HG03558 (cell line): ENCODE measurements around the gene RALGPS2.

ENCODE experiments used
- ATAC-seq: cut with Tn5 transposase; IDR thresholded peaks from one replicate; pipeline ENCODE4 v1.9.1; 2021; ENCODE audit warnings: moderate number of reproducible peaks; ENCODE audit not compliant: unreplicated experiment; ENCODE audit errors: extremely low read depth

RALGPS2 gene

DNA sequence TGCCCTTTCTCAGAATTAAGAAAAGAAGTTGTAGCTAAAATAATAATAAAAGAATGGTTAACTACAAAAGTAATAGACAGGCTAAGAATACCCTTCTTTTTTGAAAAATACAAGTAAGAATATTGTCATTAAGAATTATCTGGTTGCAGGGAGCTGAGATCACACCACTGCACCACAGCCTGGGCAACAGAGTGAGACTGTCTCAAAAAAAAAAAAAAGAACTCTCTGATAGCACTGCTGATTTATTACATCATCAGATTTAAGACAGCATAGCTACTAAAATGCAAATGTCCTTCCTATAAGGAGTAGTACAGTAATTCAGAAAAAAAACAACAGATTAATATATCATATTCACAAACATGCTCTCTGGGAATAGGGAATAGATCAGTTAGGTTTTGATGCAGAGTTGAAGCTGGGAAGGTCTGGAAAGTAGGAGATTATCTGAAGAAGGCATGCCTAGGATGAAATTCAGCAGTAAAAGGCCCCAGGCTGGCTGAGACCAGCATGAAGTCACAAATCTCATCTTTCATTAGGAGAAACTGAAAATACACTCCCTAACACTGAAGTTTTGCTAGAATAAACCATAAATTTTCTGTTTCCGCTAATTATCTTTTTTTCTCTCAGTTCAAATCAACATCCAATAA lies 176.6 kb downstream of the RALGPS2 start:
- ATAC-seq: no peak

DNA sequence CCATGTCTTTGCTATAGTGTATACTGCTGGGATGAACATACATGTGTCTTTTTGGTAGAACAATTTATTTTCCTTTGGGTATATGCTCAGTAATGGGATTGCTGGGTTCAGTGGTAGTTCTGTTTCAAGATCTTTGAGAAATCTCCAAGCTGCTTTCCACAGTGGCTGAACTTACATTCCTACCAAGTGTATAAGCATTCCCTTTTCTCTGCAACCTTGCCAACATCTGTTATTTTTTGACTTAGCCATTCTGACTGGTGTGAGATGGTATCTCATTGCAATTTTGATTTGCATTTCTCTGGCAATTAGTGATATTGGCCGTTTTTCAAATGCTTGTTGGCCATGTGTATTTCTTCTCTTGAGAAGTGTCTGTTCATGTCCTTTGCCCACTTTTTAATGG lies 183.3 kb downstream of the RALGPS2 start:
- no peak for ATAC-seq

- ATAC-seq: no peak
Observed at GRCh38 chr1:178910023-178910422, 185.0 kb downstream of the RALGPS2 start.

DNA sequence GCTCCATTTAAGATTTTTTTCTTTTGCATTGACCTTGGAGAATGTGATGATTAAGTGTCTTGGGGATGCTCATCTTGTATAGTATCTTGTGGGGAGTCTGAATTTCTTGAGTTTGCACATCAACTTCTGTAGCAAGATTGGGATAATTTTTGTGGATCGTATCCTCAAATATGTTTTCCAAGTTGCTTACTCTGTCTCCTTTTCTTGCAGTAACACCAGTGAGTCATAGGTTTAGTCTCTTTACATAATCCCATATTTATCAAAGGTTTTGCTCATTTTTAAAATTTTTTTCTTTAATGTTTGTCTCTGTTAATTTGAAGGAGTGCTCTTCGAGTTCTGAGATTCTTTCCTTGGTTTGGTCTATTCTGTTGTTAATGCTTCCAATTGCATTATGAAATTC lies 187.6 kb downstream of the RALGPS2 start:
- ATAC-seq: no peak

DNA sequence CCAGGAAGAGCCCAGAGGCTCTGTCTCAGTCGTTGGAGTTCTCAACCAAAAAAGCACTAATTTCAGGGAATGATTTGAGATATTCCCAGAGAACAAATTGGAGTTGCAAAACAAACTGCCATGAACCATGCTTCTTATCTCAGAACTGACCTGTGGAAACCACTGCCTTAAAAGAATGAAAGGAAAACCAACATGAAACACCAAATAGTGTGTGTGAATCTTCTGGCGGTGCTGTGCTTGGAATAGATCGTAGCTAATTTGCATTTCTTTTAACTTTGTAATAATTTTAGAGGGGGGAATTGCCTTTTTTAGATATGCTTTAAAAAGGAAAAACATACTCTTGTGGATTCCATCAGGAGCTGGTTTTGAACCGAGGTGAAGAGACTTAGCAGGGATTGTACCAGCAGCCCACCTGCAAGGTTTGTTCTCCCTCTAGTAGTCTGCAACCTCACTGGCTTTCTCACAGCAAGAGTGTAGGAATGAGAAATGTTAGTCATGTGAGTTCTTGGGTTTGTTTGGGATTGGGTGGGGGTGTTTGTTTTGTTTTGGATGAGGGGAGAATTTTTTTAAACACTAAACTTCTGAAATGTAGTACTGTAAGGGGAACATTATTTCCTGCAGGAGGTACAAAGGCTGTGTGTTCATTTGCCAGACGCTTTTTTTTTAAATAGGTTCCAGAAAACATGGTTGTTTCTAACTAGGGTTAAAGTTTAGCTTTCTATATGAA lies 191.6 kb downstream of the RALGPS2 start:
- ATAC-seq: no peak

DNA sequence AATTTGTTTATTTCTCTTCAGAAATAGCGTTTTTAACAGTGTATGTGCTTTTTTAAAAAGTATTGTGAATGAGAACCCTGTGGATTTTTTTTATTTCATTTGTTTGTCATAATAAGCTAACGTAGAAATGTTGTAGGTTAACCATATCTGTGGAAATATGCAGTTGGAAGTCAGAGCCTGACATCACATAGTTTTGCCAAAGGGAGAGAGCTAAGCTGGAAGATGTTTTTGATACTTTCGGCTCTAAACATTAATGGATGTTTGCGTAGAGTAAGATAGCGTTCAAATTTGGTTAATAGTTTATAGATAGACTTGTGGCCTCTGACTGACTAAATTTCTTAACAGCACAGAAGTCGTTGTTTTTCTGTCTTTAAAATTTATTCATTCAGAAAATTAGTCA lies 193.3 kb downstream of the RALGPS2 start:
- no peak for ATAC-seq

DNA sequence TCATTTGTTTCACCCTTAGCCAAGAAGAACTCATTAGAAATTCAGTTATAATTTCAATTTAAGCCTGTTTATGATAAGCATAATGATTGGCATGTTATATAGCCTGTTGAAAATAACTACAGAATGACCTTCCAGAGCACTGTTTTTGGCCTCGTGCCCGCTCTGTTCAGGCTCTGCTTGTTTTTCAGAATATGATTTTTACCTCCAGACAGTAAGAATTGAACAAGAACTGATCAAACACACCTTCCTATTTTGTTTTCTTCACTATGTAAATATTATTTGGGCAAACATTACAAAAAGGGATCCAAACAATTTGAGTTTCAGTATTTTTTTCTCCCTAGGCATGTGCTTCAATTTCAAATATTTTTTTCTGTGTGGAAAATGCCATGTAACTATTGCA lies 193.9 kb downstream of the RALGPS2 start:
- ATAC-seq: no peak

- no peak for ATAC-seq
Observed at GRCh38 chr1:178919581-178919980, 194.5 kb downstream of the RALGPS2 start.

- no peak for ATAC-seq
Observed at GRCh38 chr1:178921499-178921898, 196.5 kb downstream of the RALGPS2 start.

- ATAC-seq: no peak
Observed at GRCh38 chr1:178923512-178923911, 198.5 kb downstream of the RALGPS2 start.

GRCh38 chr1:178926046-178926445 lies 201.0 kb downstream of the RALGPS2 start:
- no peak for ATAC-seq

- no peak for ATAC-seq
Observed at GRCh38 chr1:178927003-178927402, 202.0 kb downstream of the RALGPS2 start.

GRCh38 chr1:178928041-178928440 lies 203.0 kb downstream of the RALGPS2 start:
- ATAC-seq: no peak

GRCh38 chr1:178928976-178929375 lies 203.9 kb downstream of the RALGPS2 start:
- no peak for ATAC-seq

DNA sequence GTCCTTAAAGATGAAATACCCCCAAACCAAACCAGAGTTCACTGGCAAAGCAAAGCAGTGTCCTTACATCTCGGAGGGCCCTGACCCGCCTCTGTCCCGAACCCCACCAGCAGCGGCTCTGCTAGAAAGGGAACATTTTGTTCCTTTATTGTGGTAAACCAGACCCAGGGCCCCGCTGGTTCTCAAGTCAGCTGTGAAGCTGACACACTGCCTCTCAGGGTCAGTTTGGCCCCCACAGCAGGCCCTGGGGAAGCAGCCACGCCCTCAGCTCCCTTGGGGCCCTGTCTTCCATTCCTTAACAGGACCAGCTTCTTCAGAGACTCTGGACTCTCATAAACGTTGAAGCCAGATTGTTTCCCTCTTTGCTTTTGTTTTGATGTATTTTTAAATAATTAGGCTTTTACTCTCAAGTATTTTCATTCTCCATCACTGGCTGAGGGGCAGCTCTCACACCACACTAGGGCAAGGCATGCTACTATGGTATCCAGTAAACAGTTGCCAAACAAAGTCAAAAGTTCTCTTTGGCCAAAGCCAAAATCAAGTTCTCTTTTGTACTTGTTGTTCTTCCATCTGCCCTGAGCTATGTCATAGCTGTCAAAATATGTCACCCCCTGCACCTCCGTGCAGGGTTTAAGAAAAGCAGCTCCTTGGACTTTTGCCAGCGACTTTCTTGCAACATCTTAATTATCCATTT lies 207.0 kb downstream of the RALGPS2 start:
- ATAC-seq: no peak

DNA sequence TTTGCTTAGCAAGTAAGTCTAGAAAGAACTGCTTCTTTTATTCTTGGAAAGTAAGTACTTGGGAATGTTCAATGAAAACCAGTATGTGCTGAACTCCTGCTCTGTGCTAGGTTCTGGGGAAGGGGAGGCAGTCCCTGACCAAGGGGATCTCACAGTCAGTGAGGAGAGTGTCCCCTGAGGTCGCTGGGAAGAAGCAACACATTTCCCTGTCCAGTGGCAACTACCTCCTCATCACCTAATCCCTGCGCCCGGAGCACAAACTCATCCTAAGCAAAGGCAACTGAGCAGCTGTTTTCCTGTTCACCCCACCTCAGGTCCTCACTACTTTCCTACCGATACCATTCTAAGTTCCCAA lies 207.5 kb downstream of the RALGPS2 start:
- ATAC-seq: no peak

DNA sequence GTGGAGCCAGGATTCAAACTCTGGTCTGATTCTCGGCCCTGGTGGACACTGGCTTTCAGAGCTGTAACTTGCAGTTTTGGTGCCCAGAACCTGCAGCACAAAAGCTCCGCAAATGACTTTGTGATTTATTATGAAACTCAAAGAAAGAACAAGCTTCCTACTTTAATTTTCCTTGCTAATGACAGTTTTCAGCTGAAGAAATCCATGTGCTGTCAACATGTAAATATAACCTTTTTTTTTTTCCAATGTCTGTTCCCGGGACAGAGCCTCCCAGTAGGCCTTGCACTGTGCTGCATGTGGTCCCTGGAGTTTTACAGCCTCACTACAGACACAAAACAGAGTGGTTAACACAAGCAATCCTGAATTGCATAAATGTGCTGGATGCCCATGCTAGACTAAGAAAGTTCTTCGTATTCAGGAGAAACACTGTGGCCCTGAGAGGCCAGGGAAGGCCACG lies 208.1 kb downstream of the RALGPS2 start:
- ATAC-seq: no peak

- ATAC-seq: no peak
Observed at GRCh38 chr1:178933709-178934490, 208.9 kb downstream of the RALGPS2 start.

GRCh38 chr1:178934546-178934945 lies 209.5 kb downstream of the RALGPS2 start:
- ATAC-seq: no peak

DNA sequence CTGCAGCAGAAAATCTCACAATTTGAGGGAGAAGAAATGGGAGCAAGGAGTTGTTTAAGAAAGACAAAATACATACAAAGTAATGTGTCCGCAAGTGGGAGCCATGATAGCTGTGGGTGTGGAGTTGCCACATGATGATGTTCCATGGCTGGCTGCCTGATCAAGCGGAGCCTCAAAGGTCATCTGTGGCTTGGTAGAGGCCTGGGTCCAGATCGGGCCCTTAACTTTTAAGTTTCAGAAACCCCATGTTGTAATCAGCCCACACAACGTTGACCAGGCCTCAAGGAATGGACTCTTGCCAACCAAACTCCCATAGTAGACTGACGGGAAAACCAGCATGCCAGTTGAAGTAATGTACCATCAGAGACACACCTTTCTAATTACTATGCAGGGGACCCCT lies 210.6 kb downstream of the RALGPS2 start:
- ATAC-seq: no peak

DNA sequence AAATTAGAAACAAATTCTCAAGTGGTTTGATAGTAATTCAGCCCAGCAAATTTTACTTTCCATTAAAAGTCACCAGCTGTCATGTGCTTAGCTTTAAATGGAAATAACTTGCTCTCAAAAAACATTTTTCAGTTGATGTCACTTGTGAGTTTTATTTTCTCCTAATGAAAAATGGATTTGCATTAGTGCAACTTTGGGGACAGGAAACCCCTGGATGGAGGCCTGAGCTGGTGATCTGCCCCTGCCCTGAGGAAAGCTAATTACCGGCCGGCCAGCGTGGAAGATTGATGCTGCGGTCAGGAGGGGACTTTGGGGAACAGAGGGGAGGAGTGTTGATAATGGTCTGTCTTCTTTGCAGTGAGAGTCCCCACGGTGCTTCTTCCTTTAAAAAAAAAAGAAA lies 212.7 kb downstream of the RALGPS2 start:
- no peak for ATAC-seq
